Hepatic stellate cell (primary cell): Measurements from ENCODE around the gene HCN3.
A peak's percentile ranks its signal among the peaks of the same experiment; 100 is the strongest.

ENCODE experiments used
- DNase-seq: peaks from one replicate; pipeline ENCODE4 v3.0.0; 2011; ENCODE audit warnings: low spot score

Gene HCN3

DNA sequence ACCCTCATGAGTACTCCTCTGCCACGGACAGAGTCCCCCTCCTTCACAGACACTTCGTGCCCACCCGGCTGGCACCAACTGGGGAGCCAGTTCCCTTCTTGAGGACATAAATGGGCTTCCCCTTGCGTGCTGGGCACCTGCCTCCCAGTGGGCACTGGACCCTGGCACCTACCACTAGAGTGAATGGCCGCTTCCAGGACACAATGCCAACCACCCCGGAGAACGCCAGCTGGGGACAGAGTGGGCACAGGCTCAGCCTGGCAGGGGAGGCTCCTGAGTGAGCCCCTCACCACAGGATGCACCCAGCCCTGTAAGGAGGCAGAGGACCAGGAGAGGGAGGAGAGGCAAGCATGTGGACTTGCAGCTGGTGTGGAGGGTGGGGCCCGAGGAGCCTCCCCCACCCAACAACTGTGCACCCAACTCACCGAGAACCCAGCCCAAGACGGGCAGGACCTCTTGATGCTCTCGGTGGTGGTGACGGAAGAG, 23.0 kb upstream of the HCN3 start:
- no peak for DNase-seq

DNA sequence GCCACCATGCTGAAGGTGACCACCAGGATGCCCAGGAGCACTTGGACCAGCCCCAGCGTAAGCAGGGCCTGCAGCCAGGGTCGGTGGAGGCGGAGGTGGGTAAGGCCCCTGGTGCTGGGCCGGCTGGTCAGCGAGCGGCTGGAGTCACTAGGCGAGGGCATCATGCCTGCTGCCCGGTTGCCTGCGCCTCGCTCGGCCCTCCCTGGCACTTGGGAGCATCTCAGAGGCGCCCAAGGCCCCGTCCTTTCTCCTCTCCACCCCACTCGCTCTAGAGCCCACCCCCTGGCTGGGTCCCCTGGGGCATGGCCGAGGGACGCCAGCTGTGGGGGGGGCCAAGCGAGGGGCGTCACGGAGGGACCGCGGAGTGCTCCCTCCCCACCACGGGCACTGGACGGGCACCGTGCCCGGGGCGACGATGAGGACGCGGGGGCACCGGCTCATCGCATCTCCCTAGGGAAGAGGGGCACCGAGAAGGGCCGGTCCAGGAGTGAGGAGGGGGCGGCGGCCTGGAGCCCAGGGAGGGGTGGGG, 22.5 kb upstream of the HCN3 start:
- peak; percentile 55 for DNase-seq

DNA sequence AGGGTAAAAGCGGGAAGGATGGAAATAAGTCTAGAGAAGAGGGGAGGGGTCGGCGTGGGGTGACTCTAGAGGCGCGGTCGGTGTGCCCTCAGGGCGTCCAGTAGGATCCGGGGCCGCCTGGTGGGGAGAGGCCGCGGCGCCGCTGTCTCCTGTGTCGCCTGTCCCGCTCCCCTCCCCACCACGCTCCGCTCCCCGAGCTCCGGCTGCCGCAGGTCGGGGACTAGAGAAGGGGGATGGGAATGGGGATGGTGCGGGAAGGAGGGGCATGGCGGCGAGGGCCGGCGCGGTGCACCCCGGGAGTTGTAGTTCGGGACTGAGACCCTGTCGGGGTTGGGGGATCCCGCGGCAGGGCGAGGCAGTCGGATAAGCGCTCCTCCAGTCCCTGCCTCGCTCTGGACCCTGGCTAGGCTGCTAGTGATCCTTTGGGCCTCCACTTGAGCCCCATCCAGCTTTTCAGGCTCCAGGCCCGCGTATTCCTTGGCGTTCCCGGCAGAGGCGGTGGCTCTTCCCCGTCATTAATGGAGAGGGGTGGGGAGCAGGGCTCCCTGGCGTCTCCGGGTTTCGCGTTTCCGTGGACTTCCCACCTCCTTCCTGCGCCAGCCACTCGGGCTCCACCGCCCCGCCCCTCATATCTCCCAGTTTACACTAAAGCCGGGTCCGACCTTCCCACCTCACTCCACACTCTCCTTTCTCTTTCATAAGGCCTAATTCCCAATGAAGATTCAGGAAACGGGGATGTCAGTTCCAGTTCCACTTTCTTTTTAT, 21.8 kb upstream of the HCN3 start, which contains the start of gene ENTREP3:
Gene ENTREP3 (minus strand): TSS at position 241 of the 765 bp plus-strand sequence. CDS start 606 bp downstream, outside the sequence.
- peak; percentile 96 for DNase-seq

DNA sequence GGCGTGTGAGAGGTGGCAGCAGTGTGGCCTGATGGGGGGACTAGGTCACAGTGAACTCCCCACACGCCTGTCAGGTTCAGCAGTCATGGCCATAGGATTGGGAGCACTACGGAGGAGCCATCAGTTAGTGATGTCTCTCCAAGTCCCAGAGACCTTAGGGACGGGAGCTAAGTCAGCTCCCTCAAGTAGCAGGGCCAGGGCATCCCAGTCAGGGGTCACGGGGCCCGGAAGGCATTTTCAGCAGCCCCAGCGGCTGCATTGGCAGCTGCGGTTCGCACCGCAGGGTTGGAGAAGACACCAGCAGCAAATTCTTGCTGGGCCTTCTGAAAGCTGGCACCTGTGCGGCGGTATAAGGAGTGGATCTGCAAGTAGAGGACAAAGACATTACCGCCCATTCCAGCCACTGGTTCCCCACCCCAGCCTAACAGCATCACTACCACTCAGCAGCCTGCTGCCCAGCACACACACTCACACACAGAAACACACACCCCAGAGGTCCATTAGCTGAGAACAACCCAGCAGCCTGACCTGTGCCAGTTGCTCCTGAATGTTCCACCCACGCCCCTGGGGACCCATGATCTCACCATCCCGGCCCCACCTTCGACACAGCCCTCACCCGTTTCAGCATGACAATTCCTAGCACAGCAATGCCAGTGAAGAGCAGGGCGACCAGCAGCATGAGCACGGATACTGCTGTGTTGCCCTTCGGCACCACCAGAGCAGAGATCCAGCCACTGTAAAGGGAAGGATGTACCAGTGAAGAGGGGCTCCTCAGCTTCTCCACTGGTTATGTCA, 21.0 kb upstream of the HCN3 start:
- DNase-seq, result no peak

DNA sequence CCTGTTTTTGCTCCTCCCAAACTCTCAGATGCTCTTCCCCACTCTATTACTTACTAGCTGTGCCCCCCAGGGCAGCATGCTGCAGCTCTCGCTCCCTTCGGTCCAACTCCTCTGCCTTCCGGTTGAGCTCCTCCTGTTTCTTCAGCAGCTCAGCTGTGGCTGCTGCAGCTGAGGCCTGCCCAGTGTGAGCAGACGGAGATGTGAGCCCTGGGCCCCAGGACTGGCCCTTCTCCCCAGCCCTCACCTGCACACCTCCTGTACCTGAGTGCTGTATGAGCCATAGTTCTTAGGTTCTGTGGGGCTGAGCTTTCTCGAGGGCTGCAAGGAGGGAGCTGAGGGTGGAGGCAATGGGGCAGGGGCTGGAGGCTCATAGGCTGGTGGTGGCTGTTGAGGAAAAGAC, 17.0 kb upstream of the HCN3 start:
- DNase-seq, result no peak

DNA sequence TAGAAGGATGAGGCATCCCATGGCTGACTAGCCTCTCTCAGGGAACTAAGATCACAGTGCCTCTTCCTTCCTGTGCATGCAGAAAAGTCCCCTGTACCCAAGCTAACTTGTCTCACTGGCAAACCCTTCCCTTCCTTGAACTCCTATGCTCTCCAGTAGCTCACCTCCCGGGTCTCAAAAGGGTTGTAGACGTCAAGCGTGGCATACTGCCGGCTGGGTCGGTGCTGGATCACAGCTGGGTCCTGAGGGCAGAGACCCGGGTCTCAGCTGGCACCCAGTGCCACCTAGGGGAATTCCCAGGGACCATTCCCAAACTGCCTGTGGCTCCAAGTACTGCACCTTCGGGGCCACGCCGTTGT, 15.8 kb upstream of the HCN3 start:
- peak; percentile 54 for DNase-seq

DNA sequence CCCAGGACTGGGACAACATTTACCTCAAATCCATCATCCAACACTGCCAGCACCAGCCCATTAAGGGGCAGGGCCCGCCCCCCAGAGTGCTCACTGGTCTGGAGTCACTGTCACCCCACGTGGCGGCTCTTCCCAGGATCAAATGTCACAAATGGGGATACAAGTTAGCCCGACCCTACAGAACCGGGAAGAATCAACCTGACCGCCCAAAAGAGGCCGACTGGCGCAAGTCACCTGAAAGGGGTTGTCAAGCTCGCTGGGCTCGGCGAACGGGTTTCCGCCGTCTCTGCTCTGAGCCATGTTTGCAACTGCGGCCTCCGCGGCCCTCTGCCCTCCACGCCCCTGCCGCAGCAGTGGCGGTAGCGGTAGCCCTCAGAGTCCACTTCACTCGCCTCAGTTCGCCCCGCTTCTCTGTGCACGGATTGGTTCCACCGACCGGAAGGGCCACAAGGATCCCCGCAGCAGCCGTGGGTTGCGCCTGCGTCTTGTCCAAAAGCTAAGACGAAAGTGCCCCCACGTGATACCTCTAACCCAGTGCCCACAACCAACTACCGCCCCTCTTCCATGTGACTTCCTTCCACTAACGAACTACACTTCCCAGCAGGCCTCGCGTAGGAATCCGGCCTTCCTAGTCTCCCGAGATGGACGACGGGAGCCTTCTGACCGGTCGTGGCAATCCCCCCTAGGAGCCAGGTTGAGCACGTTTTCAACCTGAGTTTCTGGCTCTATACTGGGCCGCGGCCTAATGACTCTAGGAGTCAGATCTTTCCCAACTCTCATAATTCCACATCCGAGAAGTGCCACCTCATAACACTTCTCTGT, 15.2 kb upstream of the HCN3 start, which contains the start of gene SCAMP3:
Gene SCAMP3 (minus strand): TSS at position 509 of the 822 bp plus-strand sequence. CDS start 209 bp downstream, at position 300.
- DNase-seq, result peak; percentile 99

DNA sequence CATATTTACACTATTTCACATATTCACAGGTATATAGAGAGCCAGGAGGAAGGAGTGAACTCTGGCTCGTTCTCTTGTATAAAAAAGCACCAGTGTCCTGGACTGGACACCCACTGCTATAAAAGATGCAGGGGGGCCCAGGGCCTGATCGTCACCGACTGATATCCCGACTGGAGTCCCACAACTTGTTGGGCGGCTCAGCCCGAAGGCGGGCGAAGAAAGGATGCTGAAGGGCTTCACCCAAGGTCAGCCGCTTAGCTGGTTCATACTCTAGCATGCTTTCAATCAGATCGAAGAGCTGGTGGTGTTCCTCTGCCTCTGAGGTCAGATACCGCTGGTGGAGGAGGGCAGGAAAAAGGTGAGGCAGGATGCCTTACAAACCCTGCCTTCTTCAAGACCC, 14.2 kb upstream of the HCN3 start:
- DNase-seq, result no peak

DNA sequence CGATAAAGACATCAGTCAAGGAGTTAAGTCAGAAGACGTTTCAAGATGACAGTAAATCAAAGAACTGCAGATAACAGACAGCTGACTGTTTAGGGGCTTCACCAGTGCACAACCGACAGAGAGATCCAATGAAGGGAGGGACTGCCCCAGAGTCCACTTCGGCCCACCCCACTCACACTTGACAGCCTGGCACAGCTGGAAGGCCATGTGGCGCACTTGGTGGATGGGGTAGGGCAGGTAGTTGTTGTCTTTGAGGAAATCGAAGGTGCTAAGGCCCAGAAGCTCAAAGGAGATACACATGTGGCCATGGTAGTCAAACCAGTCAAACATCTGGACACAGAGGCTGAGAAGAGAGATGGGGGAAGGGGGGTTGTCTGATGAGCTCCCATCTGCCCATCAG, 10.7 kb upstream of the HCN3 start:
- DNase-seq, result no peak

DNA sequence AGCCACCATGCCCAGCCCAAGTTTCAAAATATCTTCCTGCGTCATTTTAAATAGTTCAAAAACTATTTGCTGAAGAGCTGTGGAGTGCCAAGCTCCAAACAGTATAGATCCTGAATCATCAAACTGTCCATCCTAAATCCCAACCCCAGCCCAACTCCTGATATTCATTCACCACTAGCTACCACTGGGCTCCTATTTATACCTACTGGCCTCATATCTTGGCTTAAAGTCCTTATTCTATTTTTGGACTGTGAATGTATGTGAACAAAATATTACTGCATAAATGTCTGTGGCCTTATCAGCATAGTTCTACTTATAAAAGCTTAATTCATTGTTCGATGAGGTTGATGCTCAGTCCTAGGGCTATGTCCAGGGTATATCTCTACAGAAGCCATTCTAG, 9.9 kb upstream of the HCN3 start:
- DNase-seq, result no peak

DNA sequence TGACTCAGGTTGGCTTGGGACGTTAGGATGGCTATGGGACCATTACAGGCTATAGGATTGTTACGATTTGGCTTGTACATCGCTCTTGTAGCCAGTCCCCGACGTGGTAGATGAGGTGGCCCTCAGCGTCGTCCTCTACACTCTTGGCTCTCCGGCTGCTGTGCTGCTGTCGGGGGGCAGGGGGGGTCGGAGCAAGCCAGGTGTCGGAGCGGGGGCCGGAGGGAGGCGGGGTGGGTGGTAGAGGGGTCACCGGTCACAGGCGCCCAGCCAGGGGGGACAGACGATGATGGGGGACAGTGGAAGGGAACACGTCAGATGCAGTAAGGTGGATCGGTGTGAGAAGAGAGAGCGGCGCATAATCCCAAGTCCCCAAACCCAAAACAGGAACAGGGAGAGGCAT, 8.6 kb upstream of the HCN3 start:
- DNase-seq, result no peak

DNA sequence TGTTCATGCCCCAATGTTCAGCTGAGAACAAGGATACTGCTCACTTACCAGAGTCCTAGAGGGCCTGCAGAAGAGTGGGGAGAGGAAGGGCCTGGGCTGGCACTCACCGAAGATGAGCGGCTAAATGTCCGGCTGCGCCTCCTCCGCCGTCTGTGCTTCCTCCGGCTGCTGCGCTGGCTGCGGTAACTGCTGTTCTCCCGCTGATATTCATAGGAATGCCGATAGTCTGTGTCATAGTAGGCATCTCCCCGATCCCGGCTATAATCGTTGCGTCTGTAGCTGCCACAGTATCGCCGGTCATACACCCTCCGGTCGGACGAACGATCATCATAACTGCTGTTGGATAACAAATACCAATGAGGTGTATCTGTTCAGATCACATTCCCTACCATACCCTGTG, 7.9 kb upstream of the HCN3 start:
- DNase-seq, result no peak

DNA sequence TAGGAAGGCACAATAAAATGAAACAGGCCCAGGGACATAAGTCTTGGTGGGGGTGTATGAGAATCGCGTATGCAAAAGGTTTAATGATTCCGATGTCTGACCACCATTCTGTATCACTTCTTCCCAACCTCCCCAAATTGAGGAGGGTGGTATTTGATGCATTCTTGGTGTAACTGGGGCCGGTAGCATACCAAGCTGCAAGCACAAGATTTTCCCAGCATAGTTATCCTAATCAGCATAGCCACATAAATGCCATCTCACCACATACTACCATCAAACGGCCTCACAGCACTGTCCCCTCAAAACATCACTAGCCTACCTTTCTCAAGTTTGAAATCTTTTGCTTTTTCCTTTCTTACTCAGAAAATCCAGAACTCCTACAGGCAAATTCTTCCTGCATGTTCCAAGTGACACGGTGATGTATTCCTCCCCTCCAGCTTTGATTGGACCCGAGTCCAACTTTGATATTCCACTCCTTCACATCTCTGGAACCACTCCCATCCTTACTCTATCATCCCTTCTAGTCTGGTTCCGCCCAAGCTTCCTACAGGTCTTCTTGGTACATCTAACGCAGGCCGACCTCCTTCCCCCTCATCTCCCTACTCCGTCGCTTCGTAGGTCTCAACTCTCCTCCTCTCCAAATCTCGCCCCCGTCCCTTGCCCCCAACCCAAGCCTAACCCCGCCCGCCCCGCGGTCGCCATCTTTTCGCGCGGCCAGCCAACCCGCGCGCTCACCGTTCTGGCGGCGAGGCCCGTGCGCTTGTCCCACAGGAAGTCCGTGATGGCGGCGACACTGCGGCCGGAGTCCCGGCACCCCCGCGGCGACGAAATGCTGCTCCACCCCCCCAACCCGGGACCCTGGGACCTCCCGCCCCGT, 4.6 kb upstream of the HCN3 start:
- DNase-seq, result peak; percentile 81

DNA sequence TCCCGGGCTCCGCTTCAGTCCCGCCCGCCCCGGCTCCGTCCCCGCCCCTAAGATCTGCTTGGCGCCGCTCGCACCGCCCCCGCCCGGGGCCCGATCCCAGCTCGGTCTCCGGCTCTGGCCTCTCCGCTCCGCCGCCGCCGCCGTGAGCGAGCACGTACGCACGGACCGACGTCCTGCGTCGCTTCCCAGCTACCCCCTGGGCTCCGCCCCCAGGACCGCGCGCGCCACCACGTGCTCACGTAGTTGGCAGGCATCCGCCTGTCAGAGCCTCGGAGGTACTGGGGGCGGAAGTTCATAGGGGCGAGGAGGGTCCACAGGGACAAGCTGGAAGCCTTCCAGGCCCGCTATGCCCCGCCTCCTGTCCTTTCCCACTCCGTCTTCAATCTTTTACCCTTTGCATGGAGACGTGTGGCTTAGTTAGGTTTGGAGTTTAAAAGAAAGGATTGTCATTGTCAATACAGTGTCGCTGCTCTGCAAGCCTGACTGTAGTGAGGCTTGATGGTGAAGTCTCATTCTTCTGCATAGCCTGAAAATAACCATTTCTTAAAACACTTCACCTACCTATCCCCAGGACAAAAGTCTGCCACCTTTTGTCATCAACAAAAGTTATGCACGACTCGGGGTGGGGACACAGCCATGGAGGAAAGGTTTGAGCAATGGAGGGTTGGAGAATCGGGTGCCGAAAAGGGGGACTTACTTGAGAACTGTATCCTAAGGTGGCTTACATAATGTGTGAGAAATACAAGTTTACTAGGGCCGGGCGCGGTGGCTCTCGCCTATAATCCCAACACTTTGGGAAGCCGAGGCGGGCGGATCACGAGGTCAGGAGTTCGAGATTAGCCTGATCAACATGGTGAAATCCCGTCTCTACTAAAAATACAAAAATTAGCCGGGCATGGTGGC, 3.7 kb upstream of the HCN3 start, which contains the start of gene CLK2:
Gene CLK2 (minus strand): TSS at position 162 of the 903 bp plus-strand sequence. CDS start 2,527 bp downstream, outside the sequence.
- peak; percentile 99 for DNase-seq

DNA sequence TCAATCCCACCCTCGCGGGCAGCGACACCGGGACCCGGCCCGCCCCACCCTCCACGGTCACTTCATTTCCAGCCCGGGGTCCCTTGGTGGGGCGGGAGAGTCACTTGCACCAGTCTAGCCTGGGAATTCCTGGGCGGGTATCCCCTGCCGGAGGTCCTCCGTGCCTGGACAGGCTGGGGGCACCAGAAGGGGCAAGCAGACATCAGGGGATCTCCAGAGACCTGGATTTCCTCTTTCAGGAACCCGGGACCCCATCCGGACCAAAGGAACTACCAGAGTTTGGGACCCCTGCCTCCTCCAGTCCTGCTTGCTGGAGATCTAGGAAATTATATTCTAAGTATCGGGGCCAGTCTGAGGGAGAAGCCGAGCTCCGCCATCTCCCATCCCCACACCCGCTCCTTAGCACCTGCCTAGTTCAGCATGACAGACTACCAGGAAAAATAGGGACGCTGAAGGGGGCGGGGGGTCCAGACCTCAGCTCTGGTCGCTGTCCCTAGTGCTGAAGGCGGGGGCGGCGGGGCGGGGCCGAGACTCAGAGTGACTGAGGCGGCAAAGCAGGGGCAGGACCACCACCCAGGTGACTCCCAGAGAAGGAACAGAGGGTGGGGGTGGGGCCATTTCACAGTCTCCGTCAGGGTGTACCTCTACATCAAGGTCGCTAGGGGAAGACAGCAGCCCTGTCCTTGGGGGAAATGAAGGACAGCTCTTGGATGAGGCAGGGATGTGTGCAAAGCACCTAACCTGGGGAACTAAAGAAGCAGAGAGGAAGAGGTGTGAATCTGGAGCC, 832 bp downstream of the HCN3 start:
- DNase-seq, result peak; percentile 50

DNA sequence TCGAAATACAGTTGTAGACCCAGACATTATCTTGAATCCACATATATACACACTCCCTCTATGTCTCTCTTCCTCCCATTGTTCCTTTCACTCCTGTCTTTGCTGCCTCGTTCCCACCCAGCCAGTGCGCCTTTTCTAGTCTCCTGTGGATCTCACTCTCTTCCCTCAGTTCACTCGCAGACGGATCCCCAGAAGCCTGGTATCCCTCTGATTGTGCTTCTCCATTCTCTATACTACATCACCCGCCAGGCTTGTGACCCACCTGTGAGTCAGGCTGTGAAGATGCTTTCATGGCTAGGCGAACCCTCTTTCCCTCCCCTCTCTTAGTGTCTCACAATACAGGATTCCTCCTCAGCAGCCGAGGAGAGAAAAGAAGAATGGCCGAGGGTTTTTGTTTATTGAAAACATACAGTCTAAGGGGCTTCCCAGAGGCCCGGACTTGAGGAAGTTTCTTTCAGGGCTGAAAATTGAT, 1.5 kb downstream of the HCN3 start:
- no peak for DNase-seq

DNA sequence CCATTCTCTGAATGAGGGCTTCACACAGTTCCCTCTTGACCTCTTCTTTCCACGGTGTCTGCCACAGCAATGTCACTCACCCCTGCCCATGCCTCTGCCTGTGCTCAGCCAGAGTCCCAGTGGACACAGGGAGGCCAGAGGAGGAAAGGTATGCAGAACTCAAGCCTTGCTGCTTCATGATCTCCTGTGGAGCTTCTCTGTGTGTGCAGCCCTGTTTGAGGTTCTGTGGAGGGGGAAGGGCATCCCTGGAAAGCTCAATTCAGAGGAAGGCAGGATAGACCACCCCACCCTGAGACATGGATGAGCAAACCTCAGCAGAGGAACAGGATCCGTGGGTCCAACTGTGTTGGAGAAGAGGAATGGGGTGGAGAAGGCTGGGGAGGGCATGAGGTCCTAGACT, 2.0 kb downstream of the HCN3 start:
- no peak for DNase-seq

DNA sequence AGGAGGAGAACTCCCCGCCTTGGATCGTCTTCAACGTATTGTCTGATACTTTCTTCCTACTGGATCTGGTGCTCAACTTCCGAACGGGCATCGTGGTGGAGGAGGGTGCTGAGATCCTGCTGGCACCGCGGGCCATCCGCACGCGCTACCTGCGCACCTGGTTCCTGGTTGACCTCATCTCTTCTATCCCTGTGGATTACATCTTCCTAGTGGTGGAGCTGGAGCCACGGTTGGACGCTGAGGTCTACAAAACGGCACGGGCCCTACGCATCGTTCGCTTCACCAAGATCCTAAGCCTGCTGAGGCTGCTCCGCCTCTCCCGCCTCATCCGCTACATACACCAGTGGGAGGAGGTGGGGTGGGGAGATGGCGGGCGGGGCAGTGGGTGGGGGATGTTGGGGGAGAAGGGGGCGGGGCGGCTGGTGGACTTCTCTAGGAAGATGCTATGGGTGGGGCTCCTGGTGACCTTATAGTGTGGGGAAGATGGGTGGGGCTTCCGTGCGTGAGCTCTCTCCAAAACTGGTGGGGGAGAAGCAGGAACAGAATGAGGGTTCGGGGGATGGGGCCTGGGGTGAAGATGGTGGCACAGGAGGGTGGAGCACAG, 5.3 kb downstream of the HCN3 start:
- no peak for DNase-seq
